CD4-positive, alpha-beta T cell (primary cell): ENCODE data around the gene IQCM. TPM values are rescaled to one million over a fixed set of nuclear protein-coding genes. Genes with fewer than 3 reads are reported as not detected.

Experiments
- ATAC-seq: fragments of 200-7000 bp; cut with Tn5 transposase; one replicate; pipeline ENCODE4 v1.10.0; 2022; ENCODE audit warnings: mild to moderate bottlenecking; ENCODE audit not compliant: poor library complexity
- CTCF ChIA-PET: fragments of 350-600 bp; sonication (Branson Sonifier 250); formaldehyde crosslinking; loops from one replicate; lab custom pipeline; 2021; ENCODE audit warnings: antibody characterized with exemption, inconsistent platforms; lab: Charles Lee
- POLR2A ChIA-PET: fragments of 350-600 bp; sonication (Branson Sonifier 250); formaldehyde crosslinking; loops from one replicate; lab custom pipeline; 2021; ENCODE audit warnings: antibody characterized with exemption, inconsistent platforms; lab: Charles Lee
- DNase-seq, 14 experiments: peaks; one replicate each; pipeline ENCODE4 v3.0.0-alpha.2; 2013 to 2020; ENCODE audit warnings: mixed read lengths in 2 of 14
- H3K27ac ChIP-seq, 2 donors: one replicate each; pipeline versions ENCODE4 v1.5.1 to v1.7.0; 2013; ENCODE audit warnings: low read length in 2 of 2, low read depth in 1 of 2, mild to moderate bottlenecking in 1 of 2
- H3K27me3 ChIP-seq, 2 experiments: 1 replicate in 1 of 2; 2 replicates in 1 of 2; pipeline versions ENCODE4 v1.6.1 to v1.7.0; 2013; ENCODE audit warnings: low read length in 2 of 2, control low read depth in 1 of 2, mild to moderate bottlenecking in 1 of 2, moderate library complexity in 1 of 2; ENCODE audit not compliant: insufficient read depth in 2 of 2, control insufficient read depth in 1 of 2
- H3K36me3 ChIP-seq: one replicate; pipeline ENCODE4 v1.6.1; 2013; ENCODE audit warnings: low read length, control low read depth; ENCODE audit not compliant: insufficient read depth
- H3K4me1 ChIP-seq: one replicate; pipeline ENCODE4 v1.6.1; 2013; ENCODE audit warnings: low read length, control low read depth; ENCODE audit not compliant: insufficient read depth
- H3K4me3 ChIP-seq: one replicate; pipeline ENCODE4 v1.5.1; 2013; ENCODE audit warnings: mild to moderate bottlenecking, low read length, moderate library complexity
- H3K9me3 ChIP-seq, 2 experiments: 1 replicate in 1 of 2; 2 replicates in 1 of 2; pipeline versions ENCODE4 v1.6.1 to v1.7.0; 2013; ENCODE audit warnings: low read length in 2 of 2, mild to moderate bottlenecking in 2 of 2, control low read depth in 1 of 2, moderate library complexity in 1 of 2; ENCODE audit not compliant: control insufficient read depth in 1 of 2, insufficient read depth in 1 of 2
- H3K27ac Mint-ChIP-seq: one replicate; pipeline ENCODE4 v1.8.0; 2020; ENCODE audit warnings: mixed read lengths
- H3K27me3 Mint-ChIP-seq: one replicate; pipeline ENCODE4 v1.8.0; 2021; ENCODE audit warnings: mixed read lengths
- H3K36me3 Mint-ChIP-seq: one replicate; pipeline ENCODE4 v1.8.0; 2021; ENCODE audit warnings: low read depth, mixed read lengths
- H3K4me1 Mint-ChIP-seq: one replicate; pipeline ENCODE4 v1.8.0; 2021; ENCODE audit warnings: low read depth, mixed read lengths
- H3K4me3 Mint-ChIP-seq: one replicate; pipeline ENCODE4 v1.8.0; 2020; ENCODE audit warnings: mild to moderate bottlenecking, mixed read lengths
- H3K9me3 Mint-ChIP-seq: one replicate; pipeline ENCODE4 v1.8.0; 2020; ENCODE audit warnings: mixed read lengths
- CTCF ChIP-seq: fragments of 200-600 bp; IDR thresholded peaks from one replicate; pipeline ENCODE4 v1.8.0; 2022; ENCODE audit warnings: antibody characterized with exemption, mild to moderate bottlenecking
- intact Hi-C, 2 experiments: fragments of 100-400 bp; cut with DNase I in 1 of 2; cut with micrococcal nuclease in 1 of 2; formaldehyde crosslinking; loops; one replicate each; pipeline versions ENCODE4 v1.15.1 to v1.9.0; 2023 to 2025; cut with DNase I, micrococcal nuclease
- total RNA-seq, 174 experiments: library from RNA in 2 of 174; stranded (reverse) in 2 of 174; gene quantifications; one replicate each; pipeline ENCODE4 v1.2.3 and lab custom pipeline; 2021 to 2026

The IQCM gene
- total RNA-seq, 2 experiments from 2014 or later: not detected

GRCh38 chr4:149754526-149754925 is 61.1 kb downstream of the IQCM start:
- Histone ChIP-seq H3K27me3 (no peaks in the 10 kb centered on the region), H3K4me1 (no peaks in the 10 kb centered on the region), H3K9me3 (no peaks in the 10 kb centered on the region), H3K4me3 (no peak overlapping the region), H3K27ac (no peak overlapping the region), H3K36me3 (no peaks in the 10 kb centered on the region)
- intact Hi-C loops: no loop called here
- TF ChIP-seq CTCF: no peak
- Mint-ChIP-seq H3K4me1 (no peaks in the 10 kb centered on the region), H3K27ac (no peak overlapping the region), H3K36me3 (no peaks in the 10 kb centered on the region), H3K27me3 (no peaks in the 10 kb centered on the region), H3K4me3 (no peak overlapping the region), H3K9me3 (no peaks in the 10 kb centered on the region)
- POLR2A ChIA-PET: no interaction called here
- no peak for DNase-seq
- CTCF ChIA-PET: no interaction called here
- no peak for ATAC-seq

- no peak overlapping the region for H3K4me3 ChIP-seq
- ChIA-PET CTCF (no interaction called here), POLR2A (no interaction called here)
- ATAC-seq: no peak
- no peak overlapping the region for H3K27ac ChIP-seq
- H3K36me3 ChIP-seq: no peaks in the 10 kb centered on the region
- no peaks in the 10 kb centered on the region for H3K27me3 ChIP-seq
- intact Hi-C loops: no loop called here
- no peaks in the 10 kb centered on the region for H3K9me3 Mint-ChIP-seq
- no peak for TF ChIP-seq CTCF
- no peaks in the 10 kb centered on the region for H3K9me3 ChIP-seq
- H3K27ac Mint-ChIP-seq: no peak overlapping the region
- no peak for DNase-seq
- no peaks in the 10 kb centered on the region for H3K4me1 Mint-ChIP-seq
- H3K27me3 Mint-ChIP-seq: no peaks in the 10 kb centered on the region
- H3K4me1 ChIP-seq: no peaks in the 10 kb centered on the region
- H3K36me3 Mint-ChIP-seq: no peaks in the 10 kb centered on the region
- H3K4me3 Mint-ChIP-seq: no peak overlapping the region
Measured at GRCh38 chr4:149752729-149753128, 62.9 kb downstream of the IQCM start.

GRCh38 chr4:149751174-149751573 is 64.5 kb downstream of the IQCM start:
- Histone ChIP-seq H3K9me3 (no peaks in the 10 kb centered on the region), H3K27me3 (no peaks in the 10 kb centered on the region), H3K4me1 (no peaks in the 10 kb centered on the region), H3K4me3 (no peak overlapping the region), H3K27ac (no peak overlapping the region), H3K36me3 (no peaks in the 10 kb centered on the region)
- Mint-ChIP-seq H3K27me3 (no peaks in the 10 kb centered on the region), H3K4me1 (no peaks in the 10 kb centered on the region), H3K9me3 (no peaks in the 10 kb centered on the region), H3K27ac (no peak overlapping the region), H3K4me3 (no peak overlapping the region), H3K36me3 (no peaks in the 10 kb centered on the region)
- CTCF ChIA-PET: no interaction called here
- ATAC-seq: no peak
- DNase-seq: no peak
- intact Hi-C loops: no loop called here
- POLR2A ChIA-PET: no interaction called here
- no peak for TF ChIP-seq CTCF
